ENCODE results near the gene TFEB. TPM values are rescaled to one million over a fixed set of nuclear protein-coding genes. Genes with fewer than 3 reads are reported as not detected.

TFEB gene
- 3.5 and 3.6 TPM in 2 replicates for total RNA-seq

DNA sequence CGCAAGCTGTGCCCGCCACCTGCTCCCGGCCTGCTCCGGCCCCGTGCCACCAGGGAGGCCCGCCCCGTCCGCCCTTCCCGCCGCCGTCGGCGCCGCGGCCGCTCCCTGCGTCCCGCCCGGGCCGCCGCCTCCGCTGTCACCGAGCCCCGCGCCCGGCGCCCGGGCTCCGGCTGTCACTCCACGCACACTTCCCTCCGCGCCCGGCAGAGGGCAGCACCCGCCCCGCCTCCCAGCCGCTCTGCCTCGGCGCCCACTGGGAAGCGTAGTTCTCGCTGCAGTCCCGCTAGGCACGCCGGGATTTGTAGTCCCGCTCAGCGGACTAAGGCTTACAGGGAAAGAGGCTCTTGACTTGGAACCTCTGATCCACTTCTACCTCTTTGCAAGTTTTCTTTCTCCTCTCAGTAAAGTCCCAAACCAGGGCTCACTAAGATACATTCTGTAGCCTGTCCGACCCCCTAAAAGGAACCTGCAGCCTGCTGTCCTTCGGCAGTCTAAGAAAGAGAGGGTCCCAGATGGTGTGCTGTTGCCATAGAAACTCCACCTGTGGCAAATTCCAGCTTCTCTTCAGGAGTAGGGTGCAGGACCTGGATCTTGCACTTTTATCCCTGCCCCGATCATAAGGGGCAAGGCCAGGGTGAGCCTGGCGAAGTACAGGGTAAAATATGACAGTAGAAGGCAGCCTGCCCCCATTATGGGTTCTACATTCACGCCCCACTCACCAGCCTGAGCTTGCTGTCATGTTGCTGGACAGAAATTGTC, at the start of gene TFEB:
Gene TFEB (minus strand): TSS at position 182 of the 759 bp plus-strand sequence. CDS start 44,395 bp downstream, outside the sequence.

DNA sequence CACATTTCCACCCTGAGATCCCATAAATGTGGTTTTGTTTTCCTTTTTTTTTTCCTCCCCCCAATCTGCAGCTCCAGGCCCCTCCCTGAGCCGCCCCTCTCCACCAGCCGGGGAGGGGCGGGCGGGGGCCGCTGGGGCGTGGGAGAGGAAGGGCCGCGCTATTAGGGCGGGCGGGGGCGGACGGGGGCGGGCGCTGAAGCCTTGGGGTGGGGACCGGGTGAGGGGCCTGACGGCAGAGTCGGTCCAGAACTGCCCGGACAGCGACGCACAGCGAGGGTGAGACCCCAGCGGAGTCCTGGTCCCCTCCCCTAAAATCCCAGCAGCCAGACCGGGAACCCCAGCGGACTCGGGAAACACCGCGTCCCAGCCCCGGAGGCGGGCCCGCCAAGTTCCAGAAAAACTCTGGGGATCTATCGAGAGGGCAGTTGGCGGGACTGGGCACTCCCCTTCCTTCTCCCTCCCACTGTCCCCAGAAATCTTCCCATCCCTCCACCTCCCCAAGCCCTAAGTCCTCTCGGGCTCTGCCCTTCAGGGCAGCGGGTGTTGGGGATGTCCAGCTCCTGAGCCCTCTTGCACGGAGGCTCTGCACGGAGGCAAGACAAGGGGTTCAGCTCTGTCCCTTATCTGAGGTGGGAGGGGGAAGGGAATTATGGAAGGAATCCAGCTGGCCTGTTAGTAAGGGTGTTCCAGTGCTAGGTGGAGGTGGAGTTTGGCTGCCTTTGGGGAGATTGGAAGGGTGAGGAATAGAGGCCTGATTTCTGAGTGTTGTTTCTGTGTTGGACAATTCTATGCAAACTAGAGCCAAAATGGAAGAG, 45.4 kb upstream of the TFEB start, which contains the start of gene PRICKLE4:
Gene PRICKLE4 (plus strand): TSS at position 232 of the 815 bp plus-strand sequence. CDS start 2,692 bp downstream, outside the sequence.

DNA sequence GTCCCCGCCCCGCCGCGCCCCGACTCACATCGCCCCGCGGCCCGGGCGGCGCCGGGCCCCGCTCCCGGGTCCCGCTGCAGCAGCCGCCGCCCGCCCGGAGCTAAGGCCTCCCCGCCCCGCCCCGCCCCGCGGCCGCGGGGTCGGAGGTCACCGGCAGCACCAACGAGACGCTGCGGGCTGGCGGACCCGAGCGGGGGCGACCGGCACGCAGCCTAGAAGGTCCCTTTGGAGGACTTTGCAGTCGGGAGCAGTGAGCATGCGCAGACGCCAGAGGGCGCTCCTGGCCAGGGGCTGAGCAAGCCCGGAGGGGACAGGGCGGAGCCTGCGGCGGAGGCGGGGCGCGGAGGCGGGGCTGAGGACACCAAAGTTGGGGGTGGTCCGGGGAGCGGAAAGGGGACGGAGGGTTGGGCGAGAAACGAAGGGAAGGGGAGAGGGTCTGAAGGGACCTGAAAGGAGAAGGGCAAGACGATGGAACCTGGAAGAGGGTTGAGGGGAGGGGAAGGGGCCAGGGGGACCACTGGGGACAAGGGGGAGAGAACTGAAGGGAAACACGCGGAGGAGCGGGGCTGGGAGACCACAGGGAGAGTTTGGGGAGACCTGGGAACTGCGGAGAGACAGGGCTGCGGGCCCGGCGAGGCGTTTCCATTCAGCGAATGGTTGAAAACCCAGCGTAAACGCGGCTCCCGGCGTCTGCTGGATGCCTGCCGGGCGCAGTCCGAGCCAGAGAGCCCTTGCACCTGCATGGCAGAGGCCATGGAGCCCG, 44.6 kb upstream of the TFEB start, which contains the start of gene FRS3:
Gene FRS3 (minus strand): TSS at position 113 of the 763 bp plus-strand sequence. CDS start 2,913 bp downstream, outside the sequence.

DNA sequence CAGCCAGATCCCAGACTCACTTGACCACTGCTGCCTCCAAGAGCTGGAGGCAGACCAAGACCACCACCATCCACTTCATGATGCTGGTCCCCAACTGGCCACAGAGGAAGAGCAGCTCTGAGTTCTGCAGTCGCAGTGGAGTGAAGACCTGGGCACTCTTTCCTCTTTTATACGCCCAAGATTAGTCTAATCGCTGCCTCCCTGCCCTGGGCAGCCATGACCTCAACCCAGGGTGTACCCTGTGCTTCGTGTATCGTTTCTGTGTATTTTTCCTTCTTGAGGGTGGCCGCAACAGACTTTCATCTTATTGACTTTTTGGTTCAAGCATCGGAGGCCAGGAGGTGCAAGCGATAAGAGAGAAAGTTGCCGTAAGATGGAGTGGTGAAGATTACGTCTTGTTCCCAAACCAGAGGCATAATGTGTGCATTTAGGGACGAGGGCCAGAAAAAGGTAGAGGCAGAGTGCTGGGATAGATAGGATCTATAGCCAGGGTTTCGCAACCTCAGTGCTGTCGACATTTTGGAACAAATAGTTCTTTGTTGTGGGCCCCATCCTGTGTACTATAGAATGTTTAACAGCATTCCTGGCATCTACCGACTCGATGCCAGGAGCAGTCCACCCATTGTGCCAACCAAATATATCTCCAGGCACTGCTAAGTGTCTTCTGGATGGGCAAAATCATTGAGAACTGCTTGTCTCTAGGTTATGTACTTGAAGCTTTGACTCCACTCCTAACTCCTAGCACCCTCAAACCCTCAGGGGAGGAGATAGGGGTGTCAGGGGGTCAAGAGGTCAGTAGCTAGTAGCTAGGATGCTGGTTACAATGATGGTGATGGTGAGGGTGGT, 12.1 kb upstream of the TFEB start, which contains the start of gene PGC:
Gene PGC (minus strand): TSS at position 142 of the 846 bp plus-strand sequence. CDS start 63 bp downstream, at position 79.

DNA sequence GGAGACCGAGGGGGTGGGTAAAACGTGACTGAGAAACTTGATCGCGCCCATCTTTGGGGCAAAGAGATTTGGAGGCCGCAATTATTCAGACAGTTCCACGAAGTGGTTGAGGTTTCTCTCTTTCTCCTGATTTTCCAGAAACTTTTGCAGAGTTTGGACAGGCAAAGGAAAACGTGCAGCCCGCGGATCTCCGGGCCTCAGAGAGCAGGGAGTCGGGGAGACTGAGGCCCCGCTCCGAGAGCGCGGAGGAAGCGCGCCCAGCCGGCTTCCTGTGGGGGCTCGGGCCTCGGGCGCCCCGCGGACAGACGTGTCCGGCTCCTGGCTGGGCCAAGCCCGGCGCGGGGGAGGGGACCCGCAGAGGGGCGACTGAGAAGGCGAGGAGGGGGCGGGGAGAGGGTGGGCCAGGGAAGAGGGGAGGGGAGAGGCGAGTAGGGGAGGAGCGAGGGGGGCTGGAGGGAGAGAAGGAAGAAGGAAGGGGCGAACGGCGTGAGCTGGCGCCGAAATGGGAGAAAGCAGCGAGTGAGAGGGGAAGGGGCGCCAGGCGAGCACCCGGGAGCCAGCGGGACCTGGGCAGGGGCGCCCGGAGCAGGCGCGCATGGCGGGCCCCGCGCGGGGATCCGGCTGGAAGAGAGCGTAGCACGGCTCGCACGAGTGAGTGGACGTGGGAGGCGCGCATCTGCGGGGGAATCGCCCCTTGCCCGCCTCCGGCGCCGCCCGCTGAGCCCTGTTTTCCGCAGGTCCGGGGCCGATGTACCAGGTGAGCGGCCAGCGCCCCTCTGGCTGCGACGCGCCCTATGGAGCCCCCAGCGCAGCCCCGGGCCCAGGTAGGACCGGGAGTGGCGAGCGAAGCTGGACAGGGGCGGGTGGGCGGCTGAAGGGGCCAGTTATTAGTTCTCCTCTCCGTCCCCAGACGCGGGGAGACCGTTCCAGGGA, 97.1 kb downstream of the TFEB start, which contains the start of gene MDFI:
Gene MDFI (plus strand): TSS at position 467 of the 933 bp plus-strand sequence. CDS start 282 bp downstream, at position 749.

Other genes starting within 250 kb of the TFEB start
- 1.3 and 4.6 TPM in 2 replicates for gene FOXP4, start 189.2 kb downstream of the TFEB start, total RNA-seq
- gene MDFI, start 97.1 kb downstream of the TFEB start, total RNA-seq, result 7.1 and 22.8 TPM in 2 replicates
- not detected in 2 replicates for gene PGC, start 11.8 kb upstream of the TFEB start, total RNA-seq
- gene FRS3, start 44.3 kb upstream of the TFEB start, total RNA-seq, result 0.97 and 3.5 TPM in 2 replicates
- gene PRICKLE4, start 45.2 kb upstream of the TFEB start, total RNA-seq, result 2.3 and 6.2 TPM in 2 replicates
- gene TOMM6, start 52.1 kb upstream of the TFEB start, total RNA-seq, result 30.8 and 50.0 TPM in 2 replicates
- gene USP49, start 159.8 kb upstream of the TFEB start, total RNA-seq, result 1.3 and 5.0 TPM in 2 replicates
- gene MED20, start 185.5 kb upstream of the TFEB start, total RNA-seq, result 21.7 and 39.1 TPM in 2 replicates
- 18.5 and 39.7 TPM in 2 replicates for gene BYSL, start 185.9 kb upstream of the TFEB start, total RNA-seq
- 48.1 and 62.5 TPM in 2 replicates for gene CCND3, start 206.2 kb upstream of the TFEB start, total RNA-seq